H1 (cell line): ENCODE data around the gene TSPAN9. TPM values are rescaled to one million over a fixed set of nuclear protein-coding genes. Genes with fewer than 3 reads are reported as not detected.

ENCODE experiments used
- CTCF ChIA-PET: fragments of 300-600 bp; sonication (Branson Sonifier 250); formaldehyde crosslinking; loops from one replicate; lab custom pipeline; 2021; ENCODE audit not compliant: partially characterized antibody; lab: Charles Lee
- POLR2A ChIA-PET: fragments of 300-600 bp; sonication (Branson Sonifier 250); formaldehyde crosslinking; loops from one replicate; lab custom pipeline; 2021; ENCODE audit warnings: inconsistent platforms; ENCODE audit not compliant: partially characterized antibody; lab: Charles Lee
- DNase-seq, 2 experiments: peaks; one replicate each; pipeline versions ENCODE4 v3.0.0 to v3.0.0-alpha.2; 2010 to 2022; ENCODE audit warnings: low spot score in 2 of 2, low read depth in 1 of 2, mixed read lengths in 1 of 2
- FAIRE-seq: peaks from 2 replicates; lab custom pipeline; 2011; peaks lifted over from hg19 to GRCh38; lab: Jason Lieb, UNC
- H2AFZ ChIP-seq: 2 replicates; pipeline ENCODE4 v1.8.1; 2012; ENCODE audit warnings: low read length, inconsistent platforms
- H2AK5ac ChIP-seq: 2 replicates; pipeline ENCODE4 v1.6.1; 2013; ENCODE audit warnings: low read depth, low read length
- H2BK120ac ChIP-seq: replicated peaks from 2 replicates; pipeline ENCODE3; 2013; ENCODE audit warnings: low read depth, low read length, inconsistent platforms
- H2BK12ac ChIP-seq: 2 replicates; pipeline ENCODE4 v1.6.1; 2013; ENCODE audit warnings: low read depth, low read length
- H2BK15ac ChIP-seq: 2 replicates; pipeline ENCODE4 v1.6.1; 2013; ENCODE audit warnings: low read length
- H2BK20ac ChIP-seq: 2 replicates; pipeline ENCODE4 v1.6.1; 2013; ENCODE audit warnings: low read length
- H2BK5ac ChIP-seq: 2 replicates; pipeline ENCODE4 v1.6.1; 2013; ENCODE audit warnings: low read depth, low read length
- H3K14ac ChIP-seq: 2 replicates; pipeline ENCODE4 v1.6.1; 2013; ENCODE audit warnings: inconsistent platforms; ENCODE audit not compliant: insufficient read length
- H3K18ac ChIP-seq: 2 replicates; pipeline ENCODE4 v1.6.1; 2013; ENCODE audit warnings: low read length; ENCODE audit errors: extremely low read depth
- H3K23ac ChIP-seq: 2 replicates; pipeline ENCODE4 v1.6.1; 2013; ENCODE audit warnings: inconsistent platforms; ENCODE audit not compliant: insufficient read length
- H3K23me2 ChIP-seq: 2 replicates; pipeline ENCODE4 v1.6.1; 2013; ENCODE audit warnings: low read depth, low read length
- H3K27ac ChIP-seq: 2 replicates; pipeline ENCODE4 v1.6.1; 2011; ENCODE audit warnings: low read depth, low read length, inconsistent platforms
- H3K27me3 ChIP-seq, 4 experiments: replicated peaks in 1 of 4; 1 replicate in 1 of 4; 2 replicates in 3 of 4; pipeline versions ENCODE4 v1.6.1 to v1.8.1; 2011 to 2013; ENCODE audit warnings: low read length in 3 of 4, mild to moderate bottlenecking in 3 of 4, inconsistent platforms in 2 of 4, mixed read lengths in 2 of 4, moderate library complexity in 1 of 4; ENCODE audit not compliant: control insufficient read depth in 3 of 4, insufficient read depth in 3 of 4; ENCODE audit errors: extremely low read depth in 1 of 4
- H3K36me3 ChIP-seq, 4 experiments: 2 replicates each; pipeline versions ENCODE4 v1.6.1 to v1.8.1; 2011 to 2013; ENCODE audit warnings: mild to moderate bottlenecking in 4 of 4, low read length in 3 of 4, moderate library complexity in 2 of 4, control low read depth in 1 of 4, inconsistent platforms in 1 of 4; ENCODE audit not compliant: insufficient read depth in 4 of 4, control insufficient read depth in 2 of 4
- H3K4ac ChIP-seq: replicated peaks from 2 replicates; pipeline ENCODE3; 2013; ENCODE audit warnings: low read length, low read depth, mixed read lengths, inconsistent platforms; ENCODE audit not compliant: insufficient read length
- H3K4me1 ChIP-seq, 4 experiments: replicated peaks in 1 of 4; 1 replicate in 1 of 4; 2 replicates in 3 of 4; pipeline versions ENCODE4 v1.6.1 to v1.8.1; 2011 to 2013; ENCODE audit warnings: low read length in 3 of 4, inconsistent platforms in 2 of 4, mixed read lengths in 1 of 4; ENCODE audit not compliant: insufficient read depth in 4 of 4, control insufficient read depth in 3 of 4
- H3K4me2 ChIP-seq, 2 experiments: 2 replicates each; pipeline versions ENCODE4 v1.6.1 to v1.8.1; 2011 to 2013; ENCODE audit warnings: low read depth in 2 of 2, low read length in 2 of 2, control low read depth in 1 of 2, inconsistent platforms in 1 of 2, mild to moderate bottlenecking in 1 of 2; ENCODE audit not compliant: insufficient read depth in 1 of 2
- H3K4me3 ChIP-seq, 4 experiments: fragments of 200-600, 300-600 bp in 1 of 4; sonication (generic), shearing (Covaris generic), sonication (Bioruptor Twin) in 1 of 4; 2 replicates each; pipeline versions ENCODE4 v1.5.1 to v1.8.1; 2011 to 2016; ENCODE audit warnings: low read length in 4 of 4, low read depth in 3 of 4, control low read depth in 2 of 4, inconsistent platforms in 2 of 4, mild to moderate bottlenecking in 2 of 4, mixed read lengths in 1 of 4, moderate library complexity in 1 of 4; ENCODE audit not compliant: insufficient read depth in 2 of 4; ENCODE audit errors: extremely low read depth in 1 of 4
- H3K56ac ChIP-seq: replicated peaks from 2 replicates; pipeline ENCODE3; 2013; ENCODE audit warnings: low read depth, mild to moderate bottlenecking, mixed read lengths, low read length, inconsistent platforms; ENCODE audit not compliant: insufficient read length
- H3K79me1 ChIP-seq: 2 replicates; pipeline ENCODE4 v1.6.1; 2013; ENCODE audit warnings: low read depth, low read length, control low read depth
- H3K79me2 ChIP-seq, 2 experiments: 2 replicates each; pipeline versions ENCODE4 v1.6.1 to v1.8.1; 2012 to 2013; ENCODE audit warnings: low read length in 2 of 2, mild to moderate bottlenecking in 2 of 2, inconsistent platforms in 1 of 2; ENCODE audit not compliant: insufficient read depth in 2 of 2, control insufficient read depth in 1 of 2
- H3K9ac ChIP-seq, 4 experiments: replicated peaks in 1 of 4; 1 replicate in 1 of 4; 2 replicates in 3 of 4; pipeline versions ENCODE4 v1.6.1 to v1.8.1; 2011 to 2013; ENCODE audit warnings: low read depth in 3 of 4, low read length in 3 of 4, control low read depth in 2 of 4, mild to moderate bottlenecking in 2 of 4, moderate library complexity in 2 of 4, inconsistent platforms in 1 of 4; ENCODE audit errors: extremely low read depth in 1 of 4
- H3K9me3 ChIP-seq, 2 experiments: 2 replicates each; pipeline versions ENCODE4 v1.6.1 to v1.8.1; 2012 to 2013; ENCODE audit warnings: mild to moderate bottlenecking in 2 of 2, moderate library complexity in 2 of 2, control low read depth in 1 of 2, inconsistent platforms in 1 of 2, low read depth in 1 of 2, low read length in 1 of 2, mixed read lengths in 1 of 2; ENCODE audit not compliant: insufficient read depth in 2 of 2
- H4K20me1 ChIP-seq, 2 experiments: replicated peaks in 1 of 2; 2 replicates each; pipeline versions ENCODE3 to v1.8.1; 2011 to 2013; ENCODE audit warnings: inconsistent platforms in 2 of 2, low read length in 2 of 2, mild to moderate bottlenecking in 1 of 2; ENCODE audit not compliant: insufficient read depth in 2 of 2, control insufficient read depth in 1 of 2
- H4K5ac ChIP-seq: 2 replicates; pipeline ENCODE4 v1.6.1; 2013; ENCODE audit warnings: low read length, low read depth, mixed read lengths, inconsistent platforms; ENCODE audit not compliant: insufficient read length
- H4K8ac ChIP-seq: 2 replicates; pipeline ENCODE4 v1.8.0; 2013; ENCODE audit warnings: mild to moderate bottlenecking, moderate library complexity, low read length, inconsistent platforms; ENCODE audit not compliant: insufficient read depth; ENCODE audit errors: extremely low read depth
- H4K91ac ChIP-seq: replicated peaks from 2 replicates; pipeline ENCODE3; 2013; ENCODE audit warnings: low read length, mixed read lengths, inconsistent platforms; ENCODE audit not compliant: insufficient read length
- BACH1 ChIP-seq: IDR thresholded peaks from 2 replicates; pipeline ENCODE4 v1.6.1; 2012; ENCODE audit warnings: low read length, improper control_type of control experiment
- EP300 ChIP-seq, 2 experiments: IDR thresholded peaks; 1 replicate in 1 of 2; 2 replicates in 1 of 2; pipeline ENCODE4 v1.6.1; 2011 to 2012; ENCODE audit warnings: low read depth in 2 of 2, low read length in 2 of 2, mild to moderate bottlenecking in 2 of 2, borderline replicate concordance in 1 of 2, inconsistent platforms in 1 of 2, moderate library complexity in 1 of 2
- PHF8 ChIP-seq: fragments of 200-600 bp; sonication (generic); conservative IDR thresholded peaks from 2 replicates; pipeline ENCODE4 v1.7.1; 2012; ENCODE audit warnings: low read depth, mild to moderate bottlenecking, inconsistent platforms, low read length, moderate library complexity
- POLR2AphosphoS5 ChIP-seq: IDR thresholded peaks from 2 replicates; pipeline ENCODE4 v1.6.1; 2011; ENCODE audit warnings: low read depth, low read length
- POU5F1 ChIP-seq: IDR thresholded peaks from 2 replicates; pipeline ENCODE4 v1.6.1; 2011; ENCODE audit warnings: low read depth, mild to moderate bottlenecking, low read length, moderate library complexity
- RBBP5 ChIP-seq: IDR thresholded peaks from 2 replicates; pipeline ENCODE4 v1.7.1; 2012; ENCODE audit warnings: low read depth, mild to moderate bottlenecking, inconsistent platforms, low read length, moderate library complexity, borderline replicate concordance
- RFX5 ChIP-seq: IDR thresholded peaks from 2 replicates; pipeline ENCODE4 v1.6.1; 2011; ENCODE audit warnings: low read depth, low read length, improper control_type of control experiment, borderline replicate concordance
- RXRA ChIP-seq: IDR thresholded peaks from 2 replicates; pipeline ENCODE4 v1.6.1; 2011; ENCODE audit warnings: low read depth, mild to moderate bottlenecking, low read length, moderate library complexity; ENCODE audit not compliant: insufficient read depth
- SP1 ChIP-seq: IDR thresholded peaks from 2 replicates; pipeline ENCODE4 v1.6.1; 2011; ENCODE audit warnings: low read depth, low read length
- SRF ChIP-seq: IDR thresholded peaks from 2 replicates; pipeline ENCODE4 v1.6.1; 2011; ENCODE audit warnings: mild to moderate bottlenecking, low read depth, low read length, moderate library complexity
- WGBS, 2 experiments: shearing (Covaris generic) in 1 of 2; methylation state at CpG; one replicate each; pipeline versions ENCODE4 v1.1.6 to v1.1.7; 2013 to 2015; ENCODE audit warnings: low lambda C conversion rate in 2 of 2, mixed read lengths in 2 of 2, inconsistent platforms in 1 of 2, low coverage in 1 of 2, missing lambda C conversion rate in 1 of 2; ENCODE audit not compliant: insufficient replicate concordance in 2 of 2, insufficient coverage in 1 of 2, insufficient read length in 1 of 2; ENCODE audit errors: extremely low coverage in 1 of 2, missing lambda C conversion rate in 1 of 2; 5-methylcytosine and 5-hydroxymethylcytosine counted together
- polyA plus RNA-seq, 7 experiments: library from polyadenylated mRNA; depleted of rRNA in 3 of 7; stranded (reverse) in 5 of 7; unstranded in 2 of 7; fragments of >200 nt in 5 of 7; fragments of 200-250 nt in 2 of 7; gene quantifications; 1 replicate in 5 of 7; 2 replicates in 1 of 7; 4 replicates in 1 of 7; pipeline versions ENCODE4 v1.2.1 to v1.2.3, GENCODE V29; 2011 to 2013; ENCODE audit warnings: missing spikeins in 2 of 7, mixed read lengths in 2 of 7
- total RNA-seq: library from RNA; stranded (reverse); fragmentation: NEBNext Ultra II Directional; extraction: Animal tissue kit (Norgen Biotek cat#: 25700); gene quantifications from 2 replicates; pipeline ENCODE4 v1.2.1, GENCODE V29; 2021
- TF ChIP-seq, protein P1 (sequence below): IDR thresholded peaks from 2 replicates; pipeline ENCODE4 v1.6.1; 2011; ENCODE audit warnings: low read length, improper control_type of control experiment

Gene TSPAN9
- total and polyA plus RNA-seq, 2 of the 8 experiments (the other 6 are each of a cell fraction or from before 2014, with no cell fraction given), result 11.5 to 29.1 TPM

DNA sequence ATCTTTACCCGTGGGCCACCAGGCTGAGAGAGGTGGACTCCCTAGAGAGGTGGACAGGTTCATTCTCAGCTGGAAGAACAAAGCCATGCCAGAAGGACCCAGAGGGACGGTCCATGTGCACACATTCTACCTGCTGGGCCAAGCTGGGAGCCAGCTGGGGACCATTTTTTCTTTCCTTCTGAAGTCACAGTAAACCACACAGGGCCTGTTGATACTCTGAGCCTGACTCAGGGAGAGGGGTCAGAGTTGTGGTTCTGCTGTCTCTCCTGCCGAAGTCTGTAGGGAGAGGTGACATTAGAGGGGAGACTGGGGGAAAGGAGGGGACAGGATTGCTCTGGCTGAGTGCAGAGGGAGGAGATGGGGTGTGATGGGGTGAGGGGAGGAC, 148.6 kb downstream of the TSPAN9 start:
- no peak overlapping the region for H3K14ac ChIP-seq
- peaks cover 0 to 22% (median 5%) of the 10 kb centered on the region in 4 experiments; a peak in 6 of 7 replicates for H3K4me1 ChIP-seq
- CTCF ChIA-PET, result interaction anchor here (1.7 to 3.8 kb wide), 6 partner anchors 11 to 50 kb away, joined by 5 to 37 read pairs (median 16); no protein-coding TSS in a partner anchor
- no peak for TF ChIP-seq EP300 (IDR thresholded peaks at IDR 0.05; ENCODE audit: borderline replicate concordance in 1 of 2, low read depth in 2 of 2, low read length in 2 of 2)
- TF ChIP-seq, protein P1, sequence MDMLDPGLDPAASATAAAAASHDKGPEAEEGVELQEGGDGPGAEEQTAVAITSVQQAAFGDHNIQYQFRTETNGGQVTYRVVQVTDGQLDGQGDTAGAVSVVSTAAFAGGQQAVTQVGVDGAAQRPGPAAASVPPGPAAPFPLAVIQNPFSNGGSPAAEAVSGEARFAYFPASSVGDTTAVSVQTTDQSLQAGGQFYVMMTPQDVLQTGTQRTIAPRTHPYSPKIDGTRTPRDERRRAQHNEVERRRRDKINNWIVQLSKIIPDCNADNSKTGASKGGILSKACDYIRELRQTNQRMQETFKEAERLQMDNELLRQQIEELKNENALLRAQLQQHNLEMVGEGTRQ, result no peak
- TF ChIP-seq RFX5, result no peak
- TF ChIP-seq RXRA, result no peak
- no peak for TF ChIP-seq SRF
- no peak for TF ChIP-seq POU5F1
- TF ChIP-seq BACH1, result no peak
- no peak for TF ChIP-seq PHF8
- TF ChIP-seq SP1, result no peak
- TF ChIP-seq RBBP5, result no peak
- no peak for TF ChIP-seq POLR2AphosphoS5

More for the DNA sequence above, 148.6 kb downstream of the TSPAN9 start:
- Histone ChIP-seq H4K20me1 (peaks cover 0 to 9% of the 10 kb centered on the region in 2 experiments), H3K9me3 (peaks cover 0 to 3% of the 10 kb centered on the region in 2 experiments; a peak in 1 of 4 replicates), H3K27ac (no peak overlapping the region), H3K18ac (no peak overlapping the region), H3K79me2 (no peaks in the 10 kb centered on the region), H2BK20ac (no peak overlapping the region), H3K9ac (no peak overlapping the region), H2BK12ac (no peak overlapping the region), H4K8ac (no peak overlapping the region), H2BK5ac (no peak overlapping the region), H3K79me1 (peaks cover 2% of the 10 kb centered on the region; the same call in 1 of the 2 replicates), H3K4me2 (no peak overlapping the region), H2BK15ac (no peak overlapping the region), H3K36me3 (no peaks in the 10 kb centered on the region; a peak in 1 of 8 replicates), H3K23ac (no peak overlapping the region), H2AK5ac (no peak overlapping the region), H4K91ac (no peak overlapping the region), H3K4me3 (no peak overlapping the region), H4K5ac (no peak overlapping the region), H3K23me2 (no peaks in the 10 kb centered on the region), H3K27me3 (no peaks in the 10 kb centered on the region; a peak in 1 of 7 replicates), H2BK120ac (no peak overlapping the region), H3K4ac (no peak overlapping the region), H2AFZ (no peak overlapping the region), H3K56ac (no peak overlapping the region)
- POLR2A ChIA-PET, result interaction anchor here (0.9 kb wide), 1 partner anchor 12 kb away, joined by 3 read pairs; no protein-coding TSS in a partner anchor
- DNase-seq (no peak), FAIRE-seq (no peak)
- 89% methylated on average over 3 of the region's 3 CpGs; no CpG with 5 or more reads in 1 of the 2 experiments for WGBS, 2 experiments
